Measurements from ENCODE around the gene LRRN2.

Gene LRRN2

DNA sequence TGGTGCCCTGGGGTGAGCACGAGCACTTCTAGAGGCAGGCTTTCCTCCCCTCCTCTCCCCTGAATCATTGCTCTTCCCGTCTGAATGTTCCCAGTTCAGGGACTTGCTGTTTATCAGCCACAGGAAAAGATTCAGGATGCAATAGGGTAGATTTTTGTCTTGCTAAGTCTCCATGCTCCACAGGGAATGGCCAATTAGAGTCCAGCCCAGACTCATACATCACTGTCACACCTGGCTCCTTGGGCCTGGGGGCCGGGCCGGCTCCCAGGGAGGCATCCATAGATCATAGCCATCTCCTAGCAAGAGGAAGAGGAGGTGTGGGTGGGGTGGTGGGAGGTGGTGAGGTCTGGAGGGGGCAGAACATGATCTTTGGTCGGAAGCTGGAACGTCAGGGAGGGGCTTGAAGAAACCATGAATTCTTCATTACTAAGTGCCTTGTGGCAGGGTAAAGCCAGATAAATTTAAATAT, 83.4 kb downstream of the LRRN2 start:
- in situ Hi-C loops (cut with MboI; ENCODE audit: low sequenced_read_pairs, unreplicated experiment) = no loop called here
- TF ChIP-seq, protein P1, sequence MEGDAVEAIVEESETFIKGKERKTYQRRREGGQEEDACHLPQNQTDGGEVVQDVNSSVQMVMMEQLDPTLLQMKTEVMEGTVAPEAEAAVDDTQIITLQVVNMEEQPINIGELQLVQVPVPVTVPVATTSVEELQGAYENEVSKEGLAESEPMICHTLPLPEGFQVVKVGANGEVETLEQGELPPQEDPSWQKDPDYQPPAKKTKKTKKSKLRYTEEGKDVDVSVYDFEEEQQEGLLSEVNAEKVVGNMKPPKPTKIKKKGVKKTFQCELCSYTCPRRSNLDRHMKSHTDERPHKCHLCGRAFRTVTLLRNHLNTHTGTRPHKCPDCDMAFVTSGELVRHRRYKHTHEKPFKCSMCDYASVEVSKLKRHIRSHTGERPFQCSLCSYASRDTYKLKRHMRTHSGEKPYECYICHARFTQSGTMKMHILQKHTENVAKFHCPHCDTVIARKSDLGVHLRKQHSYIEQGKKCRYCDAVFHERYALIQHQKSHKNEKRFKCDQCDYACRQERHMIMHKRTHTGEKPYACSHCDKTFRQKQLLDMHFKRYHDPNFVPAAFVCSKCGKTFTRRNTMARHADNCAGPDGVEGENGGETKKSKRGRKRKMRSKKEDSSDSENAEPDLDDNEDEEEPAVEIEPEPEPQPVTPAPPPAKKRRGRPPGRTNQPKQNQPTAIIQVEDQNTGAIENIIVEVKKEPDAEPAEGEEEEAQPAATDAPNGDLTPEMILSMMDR (IDR thresholded peaks at IDR 0.05; ENCODE audit: borderline replicate concordance, control extremely low read depth, extremely low read depth, insufficient read depth, missing control alignments) = no peak
- DNase-seq (ENCODE audit: low spot score) = no peak

DNA sequence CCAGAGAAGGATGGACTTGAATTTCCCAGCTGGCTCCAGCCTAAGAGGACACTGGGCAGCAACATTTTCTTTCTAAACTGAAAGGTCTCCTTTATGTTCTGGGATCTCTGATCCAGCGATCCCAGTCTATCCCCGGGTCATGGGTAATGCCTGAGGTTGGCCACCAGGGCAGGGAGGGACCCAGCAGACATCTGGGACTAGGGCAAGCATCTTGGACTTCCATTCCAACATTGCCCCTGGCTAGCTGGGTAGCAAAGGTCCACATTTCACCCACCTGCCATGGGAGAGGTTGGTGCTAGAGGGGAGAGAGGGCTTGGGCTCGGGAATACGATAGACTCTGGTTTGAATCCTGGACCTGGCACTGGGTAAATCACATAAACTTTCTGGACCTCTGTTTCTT, 84.6 kb downstream of the LRRN2 start:
- in situ Hi-C loops (cut with MboI; ENCODE audit: low sequenced_read_pairs, unreplicated experiment) = no loop called here
- TF ChIP-seq, protein P1 (IDR thresholded peaks at IDR 0.05; ENCODE audit: borderline replicate concordance, control extremely low read depth, extremely low read depth, insufficient read depth, missing control alignments) = no peak

DNA sequence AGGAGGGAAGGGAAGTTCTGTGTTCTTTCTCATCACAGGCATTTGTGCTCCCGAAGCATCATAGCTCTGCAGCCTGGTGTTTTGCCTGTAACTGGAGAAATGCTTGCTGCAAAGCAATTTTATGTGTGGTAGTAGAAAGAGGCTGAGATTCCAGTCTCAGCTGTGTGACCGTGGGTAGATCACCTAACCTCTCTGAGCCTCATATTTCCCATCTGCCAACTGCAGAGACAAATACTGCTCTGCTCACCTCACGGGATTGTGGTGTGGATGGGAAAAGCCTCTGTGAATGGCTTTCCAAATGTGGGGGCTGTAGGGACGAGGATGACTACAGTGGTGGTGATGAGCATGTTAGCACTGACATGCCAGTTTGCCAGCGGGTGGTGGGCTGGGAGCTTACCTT, 85.3 kb downstream of the LRRN2 start:
- in situ Hi-C loops (cut with MboI; ENCODE audit: low sequenced_read_pairs, unreplicated experiment) = no loop called here
- no peak for DNase-seq (ENCODE audit: low spot score)
- TF ChIP-seq, protein P1 (IDR thresholded peaks at IDR 0.05; ENCODE audit: borderline replicate concordance, control extremely low read depth, extremely low read depth, insufficient read depth, missing control alignments) = no peak

More for the DNA sequence above, 84.6 kb downstream of the LRRN2 start:
- DNase-seq (ENCODE audit: low spot score) = no peak

DNA sequence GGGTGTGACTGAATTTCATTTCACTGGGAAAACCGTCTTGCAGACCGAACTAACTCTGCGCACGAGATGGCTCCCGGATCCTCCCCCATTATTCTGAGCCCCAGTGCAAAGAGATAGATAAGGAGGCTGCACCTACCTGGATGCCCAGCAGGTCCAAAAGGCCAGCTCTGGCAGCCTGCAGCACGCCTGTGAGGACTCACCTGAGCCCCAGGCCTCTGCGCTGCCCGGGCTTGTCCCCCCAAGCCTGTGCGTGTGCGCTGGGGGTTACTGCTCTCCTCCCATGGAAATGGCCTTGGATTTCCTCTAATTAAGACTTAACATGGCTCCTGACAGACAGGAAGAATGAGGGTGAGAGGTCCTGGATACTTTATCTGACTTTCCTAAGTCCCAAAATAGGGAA, 85.9 kb downstream of the LRRN2 start:
- TF ChIP-seq, protein P1 (IDR thresholded peaks at IDR 0.05; ENCODE audit: borderline replicate concordance, control extremely low read depth, extremely low read depth, insufficient read depth, missing control alignments) = no peak
- no peak for DNase-seq (ENCODE audit: low spot score)
- in situ Hi-C loops (cut with MboI; ENCODE audit: low sequenced_read_pairs, unreplicated experiment) = loop anchor here (10.0 kb wide), 1 partner anchor 75 kb away; no protein-coding TSS in a partner anchor

DNA sequence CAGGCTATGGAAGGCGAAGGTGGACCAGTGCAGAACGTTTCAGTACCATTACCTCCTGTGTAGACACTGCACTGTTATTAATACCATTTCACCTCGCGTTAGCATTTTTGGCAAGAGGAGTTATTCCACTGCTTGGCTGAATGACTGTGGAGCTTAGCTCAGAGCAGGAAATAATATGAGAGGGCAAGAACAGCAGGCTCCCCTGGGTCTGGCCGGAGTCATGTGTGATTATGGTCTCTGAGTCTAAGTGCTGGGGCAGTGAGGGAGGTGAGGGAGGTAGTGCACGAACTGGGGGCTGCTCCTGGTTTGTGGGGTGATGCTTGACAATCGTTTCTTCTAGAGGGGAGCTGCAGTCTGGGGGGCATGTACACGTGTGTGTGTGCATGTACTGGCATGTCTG, 86.4 kb downstream of the LRRN2 start:
- TF ChIP-seq, protein P1 (IDR thresholded peaks at IDR 0.05; ENCODE audit: borderline replicate concordance, control extremely low read depth, extremely low read depth, insufficient read depth, missing control alignments) = no peak
- DNase-seq (ENCODE audit: low spot score) = no peak
- in situ Hi-C loops (cut with MboI; ENCODE audit: low sequenced_read_pairs, unreplicated experiment) = loop anchor here (10.0 kb wide), 1 partner anchor 76 kb away; no protein-coding TSS in a partner anchor

DNA sequence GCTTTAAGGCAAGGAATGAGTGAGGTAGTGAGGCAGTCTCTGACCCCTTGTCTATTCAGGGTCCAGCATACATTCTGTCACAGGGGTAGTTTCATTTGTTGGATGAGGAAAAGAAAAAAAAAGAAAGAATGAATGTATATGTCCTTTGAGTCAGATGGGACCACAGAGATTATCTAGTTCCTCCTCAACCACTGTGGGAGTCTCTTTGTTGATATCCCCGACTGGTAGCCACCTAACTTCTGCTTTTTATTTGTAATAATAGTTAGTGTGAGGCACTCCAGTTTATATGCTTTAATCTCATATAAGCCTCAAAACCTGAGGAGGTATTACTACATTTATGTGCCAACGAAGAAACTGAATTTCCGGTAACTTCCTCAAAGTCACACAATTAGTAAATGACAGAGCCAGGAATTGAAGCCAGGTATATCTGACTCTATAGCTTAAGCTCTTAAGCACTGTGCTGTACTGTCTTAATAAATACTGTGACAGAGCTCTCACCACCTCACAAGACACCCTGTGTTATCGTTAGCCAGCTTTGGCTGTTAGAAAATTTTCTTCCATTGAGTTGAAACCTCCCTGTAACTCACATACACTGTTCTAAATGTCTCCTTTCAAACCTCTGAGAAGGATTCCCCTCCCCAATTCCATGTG, 87.1 kb downstream of the LRRN2 start:
- no peak for DNase-seq (ENCODE audit: low spot score)
- in situ Hi-C loops (cut with MboI; ENCODE audit: low sequenced_read_pairs, unreplicated experiment) = loop anchor here (10.0 kb wide), 1 partner anchor 76 kb away; no protein-coding TSS in a partner anchor
- TF ChIP-seq, protein P1 (IDR thresholded peaks at IDR 0.05; ENCODE audit: borderline replicate concordance, control extremely low read depth, extremely low read depth, insufficient read depth, missing control alignments) = no peak
